ENCODE data around the gene IMPDH1.

The IMPDH1 gene

DNA sequence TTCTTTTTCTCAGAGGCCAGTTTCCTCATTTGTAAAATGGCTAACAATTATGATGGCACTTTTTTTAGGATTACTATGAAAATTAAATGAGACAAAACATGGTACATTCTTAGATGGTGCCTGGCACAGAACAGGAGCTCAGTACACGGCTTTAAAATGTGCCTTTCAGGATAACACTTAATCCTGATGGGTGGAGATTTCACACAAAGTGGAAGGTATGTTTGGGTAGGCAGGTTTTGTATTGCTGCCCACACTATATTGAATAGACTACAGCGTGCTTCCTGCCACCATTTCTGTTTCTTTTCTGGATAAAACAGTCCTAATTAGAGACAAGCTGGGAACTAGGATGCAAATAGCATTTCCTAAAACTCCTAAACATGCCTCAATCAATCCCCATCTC lies 22.0 kb upstream of the IMPDH1 start:
- H3K36me3 ChIP-seq (ENCODE audit: insufficient read depth, low read length), result no peaks in the 10 kb centered on the region
- H2AFZ ChIP-seq (ENCODE audit: low read length, unreplicated experiment), result no peak overlapping the region
- no peaks in the 10 kb centered on the region for H3K79me2 ChIP-seq (ENCODE audit: control insufficient read depth, insufficient read depth, low read length, unreplicated experiment)
- no peak overlapping the region for H3K4me3 ChIP-seq (ENCODE audit: low read depth, low read length)
- H3K27ac ChIP-seq (ENCODE audit: low read depth, low read length), result no peak overlapping the region
- no peaks in the 10 kb centered on the region for H3K27me3 ChIP-seq (ENCODE audit: insufficient read depth, low read length)
- peaks cover 12% of the 10 kb centered on the region for H3K4me1 ChIP-seq (ENCODE audit: control insufficient read depth, insufficient read depth, low read length, unreplicated experiment)

DNA sequence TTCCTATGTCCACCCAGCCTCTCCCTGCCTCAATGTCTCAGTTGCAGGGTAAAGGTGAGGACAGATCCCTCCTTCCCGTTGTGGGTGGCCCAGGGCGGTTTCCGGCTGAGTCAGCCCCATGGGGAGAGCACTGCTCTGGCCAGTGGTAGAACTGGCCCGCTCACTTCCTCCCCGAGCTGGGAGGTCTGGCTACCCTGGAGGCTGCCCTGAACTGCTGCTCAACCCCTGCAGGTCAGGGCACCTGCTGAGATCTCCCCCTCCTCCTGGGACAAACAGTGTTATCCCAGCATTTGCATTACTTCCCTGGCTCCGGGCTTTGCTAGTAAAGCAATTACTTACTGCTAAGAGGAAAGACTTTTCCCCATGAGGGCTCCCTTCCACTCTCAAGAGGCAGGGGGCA lies 21.4 kb upstream of the IMPDH1 start:
- H2AFZ ChIP-seq (ENCODE audit: low read length, unreplicated experiment), result no peak overlapping the region
- H3K79me2 ChIP-seq (ENCODE audit: control insufficient read depth, insufficient read depth, low read length, unreplicated experiment), result no peaks in the 10 kb centered on the region
- peaks cover 12% of the 10 kb centered on the region for H3K4me1 ChIP-seq (ENCODE audit: control insufficient read depth, insufficient read depth, low read length, unreplicated experiment)
- no peak overlapping the region for H3K27ac ChIP-seq (ENCODE audit: low read depth, low read length)
- H3K27me3 ChIP-seq (ENCODE audit: insufficient read depth, low read length), result no peaks in the 10 kb centered on the region
- H3K36me3 ChIP-seq (ENCODE audit: insufficient read depth, low read length), result no peaks in the 10 kb centered on the region
- H3K4me3 ChIP-seq (ENCODE audit: low read depth, low read length), result no peak overlapping the region

DNA sequence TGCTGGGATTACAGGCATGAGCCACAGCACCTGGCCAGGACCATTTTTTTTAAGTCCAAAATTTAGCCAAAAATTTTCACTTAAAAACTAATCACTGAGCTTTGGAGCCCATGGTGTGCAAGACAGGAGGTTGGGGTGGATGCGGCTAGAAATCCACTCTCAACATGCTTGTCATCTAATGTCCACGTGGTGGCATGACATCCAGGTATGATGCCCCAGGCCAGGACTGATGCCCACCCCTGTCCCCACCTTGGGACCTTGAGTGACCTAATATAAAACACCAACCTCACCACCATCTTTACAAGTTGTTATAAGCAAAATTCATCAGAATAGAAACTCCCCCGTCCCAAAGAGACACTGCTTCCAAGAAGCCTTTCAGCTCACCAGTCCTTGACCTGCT lies 20.4 kb upstream of the IMPDH1 start:
- no peak overlapping the region for H3K4me3 ChIP-seq (ENCODE audit: low read depth, low read length)
- no peaks in the 10 kb centered on the region for H3K36me3 ChIP-seq (ENCODE audit: insufficient read depth, low read length)
- no peaks in the 10 kb centered on the region for H3K79me2 ChIP-seq (ENCODE audit: control insufficient read depth, insufficient read depth, low read length, unreplicated experiment)
- H3K4me1 ChIP-seq (ENCODE audit: control insufficient read depth, insufficient read depth, low read length, unreplicated experiment), result peaks cover 12% of the 10 kb centered on the region
- H3K27me3 ChIP-seq (ENCODE audit: insufficient read depth, low read length), result no peaks in the 10 kb centered on the region
- no peak overlapping the region for H2AFZ ChIP-seq (ENCODE audit: low read length, unreplicated experiment)
- no peak overlapping the region for H3K27ac ChIP-seq (ENCODE audit: low read depth, low read length)

DNA sequence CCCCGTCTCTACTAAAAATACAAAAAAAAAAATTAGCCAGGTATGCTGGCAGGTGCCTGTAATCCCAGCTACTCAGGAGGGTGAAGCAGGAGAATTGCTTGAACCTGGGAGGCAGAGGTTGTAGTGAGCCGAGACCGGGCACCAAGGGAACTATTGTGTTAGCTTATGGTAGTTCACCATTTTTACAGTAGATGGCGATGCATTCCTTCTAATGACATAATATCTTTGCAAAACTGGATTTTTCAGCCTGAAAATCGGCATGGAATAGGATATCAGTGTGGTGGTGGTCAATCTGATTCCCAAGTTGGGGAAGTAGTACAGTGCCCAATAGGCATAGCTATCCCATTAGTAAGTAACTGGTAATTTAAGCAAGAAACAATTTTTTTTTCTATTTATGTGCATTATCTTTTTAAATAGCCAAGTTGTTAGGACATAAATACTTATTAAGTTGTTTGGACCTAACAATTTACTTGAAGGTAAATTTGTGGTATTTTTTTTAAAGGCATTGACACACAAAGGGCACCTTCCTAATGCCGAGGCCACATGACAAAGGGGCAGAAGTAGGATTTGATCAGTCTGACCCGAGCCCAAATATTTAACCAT lies 17.6 kb upstream of the IMPDH1 start:
- H3K27ac ChIP-seq (ENCODE audit: low read depth, low read length), result no peak overlapping the region
- H3K4me3 ChIP-seq (ENCODE audit: low read depth, low read length), result no peak overlapping the region
- no peaks in the 10 kb centered on the region for H3K27me3 ChIP-seq (ENCODE audit: insufficient read depth, low read length)
- no peaks in the 10 kb centered on the region for H3K79me2 ChIP-seq (ENCODE audit: control insufficient read depth, insufficient read depth, low read length, unreplicated experiment)
- H2AFZ ChIP-seq (ENCODE audit: low read length, unreplicated experiment), result no peak overlapping the region
- H3K36me3 ChIP-seq (ENCODE audit: insufficient read depth, low read length), result no peaks in the 10 kb centered on the region
- peaks cover 12% of the 10 kb centered on the region for H3K4me1 ChIP-seq (ENCODE audit: control insufficient read depth, insufficient read depth, low read length, unreplicated experiment)

DNA sequence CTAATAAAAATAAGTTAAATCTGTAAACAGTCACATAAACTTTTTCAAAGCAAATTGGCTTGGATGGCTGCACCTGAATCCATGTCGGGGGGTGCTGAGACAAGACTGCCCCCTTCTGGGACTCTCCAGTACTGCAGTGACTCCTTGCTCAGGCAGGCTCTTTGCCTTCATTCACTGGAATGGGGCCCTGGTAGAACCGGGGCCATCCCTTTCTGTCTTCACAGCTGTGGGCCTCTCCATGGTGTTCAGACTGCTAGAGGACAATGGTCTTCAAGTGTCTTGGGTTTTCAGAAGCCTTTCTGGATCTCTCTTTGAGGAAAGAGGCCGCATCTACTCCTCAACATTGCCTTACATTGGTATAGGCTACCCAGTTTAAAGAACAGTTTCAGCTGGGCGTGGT lies 16.1 kb upstream of the IMPDH1 start:
- Histone ChIP-seq H3K4me3 (ENCODE audit: low read depth, low read length) (no peak overlapping the region), H2AFZ (ENCODE audit: low read length, unreplicated experiment) (no peak overlapping the region), H3K27ac (ENCODE audit: low read depth, low read length) (no peak overlapping the region), H3K4me1 (ENCODE audit: control insufficient read depth, insufficient read depth, low read length, unreplicated experiment) (peaks cover 3% of the 10 kb centered on the region), H3K36me3 (ENCODE audit: insufficient read depth, low read length) (no peaks in the 10 kb centered on the region), H3K79me2 (ENCODE audit: control insufficient read depth, insufficient read depth, low read length, unreplicated experiment) (no peaks in the 10 kb centered on the region), H3K27me3 (ENCODE audit: insufficient read depth, low read length) (no peaks in the 10 kb centered on the region)

DNA sequence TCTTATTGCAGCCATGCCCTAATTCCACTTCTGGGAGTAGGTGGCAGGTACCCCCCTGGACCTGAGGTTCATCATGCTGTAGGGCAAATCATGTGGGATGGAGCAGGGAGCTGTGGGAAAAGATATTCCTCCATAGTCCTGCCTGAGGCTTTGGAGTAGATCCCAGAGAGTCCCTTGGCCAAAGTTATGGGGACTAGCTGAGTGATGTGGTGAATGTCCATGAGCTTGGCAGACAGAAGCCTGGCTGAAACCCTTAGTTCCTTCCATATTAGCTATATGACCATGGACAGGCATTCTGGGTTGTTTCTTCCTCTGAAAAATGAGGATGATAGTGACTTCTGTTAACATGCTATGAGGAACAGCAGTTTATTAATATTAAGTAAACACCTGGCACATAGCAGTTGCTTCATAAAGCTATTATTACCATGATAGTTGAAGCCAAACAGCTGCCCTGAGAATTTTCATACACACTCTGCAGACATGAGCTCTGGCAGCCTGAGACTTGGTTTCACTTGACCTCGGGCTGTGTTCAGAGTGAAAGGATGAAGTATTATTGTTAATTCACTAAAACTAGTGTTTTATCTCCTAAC lies 15.0 kb upstream of the IMPDH1 start:
- H3K4me3 ChIP-seq (ENCODE audit: low read depth, low read length), result no peak overlapping the region
- H2AFZ ChIP-seq (ENCODE audit: low read length, unreplicated experiment), result no peak overlapping the region
- H3K27ac ChIP-seq (ENCODE audit: low read depth, low read length), result no peak overlapping the region
- no peaks in the 10 kb centered on the region for H3K4me1 ChIP-seq (ENCODE audit: control insufficient read depth, insufficient read depth, low read length, unreplicated experiment)
- H3K36me3 ChIP-seq (ENCODE audit: insufficient read depth, low read length), result no peaks in the 10 kb centered on the region
- H3K27me3 ChIP-seq (ENCODE audit: insufficient read depth, low read length), result no peaks in the 10 kb centered on the region
- H3K79me2 ChIP-seq (ENCODE audit: control insufficient read depth, insufficient read depth, low read length, unreplicated experiment), result no peaks in the 10 kb centered on the region

DNA sequence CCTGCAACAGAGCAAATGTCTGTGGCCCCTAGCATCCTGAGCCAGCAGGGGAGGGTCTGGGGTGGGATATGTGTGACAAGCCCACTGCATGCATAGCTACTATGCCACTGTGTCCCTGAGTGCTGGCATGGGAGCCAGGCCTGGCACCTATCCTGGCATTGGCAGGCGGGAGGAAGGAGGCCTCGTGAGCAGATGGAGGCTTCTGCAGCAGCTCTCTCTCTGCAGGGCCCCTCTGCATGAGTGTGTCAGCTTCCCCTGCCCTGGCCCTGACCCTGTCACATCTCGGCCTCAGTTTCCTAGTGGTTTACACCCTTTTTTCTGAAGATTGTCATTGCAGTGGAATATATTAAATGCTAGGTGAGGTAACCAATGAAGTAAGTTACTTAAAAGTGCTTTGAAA lies 13.1 kb upstream of the IMPDH1 start:
- Histone ChIP-seq H3K36me3 (ENCODE audit: insufficient read depth, low read length) (no peaks in the 10 kb centered on the region), H2AFZ (ENCODE audit: low read length, unreplicated experiment) (no peak overlapping the region), H3K27ac (ENCODE audit: low read depth, low read length) (no peak overlapping the region), H3K27me3 (ENCODE audit: insufficient read depth, low read length) (no peaks in the 10 kb centered on the region), H3K4me1 (ENCODE audit: control insufficient read depth, insufficient read depth, low read length, unreplicated experiment) (no peaks in the 10 kb centered on the region), H3K79me2 (ENCODE audit: control insufficient read depth, insufficient read depth, low read length, unreplicated experiment) (no peaks in the 10 kb centered on the region), H3K4me3 (ENCODE audit: low read depth, low read length) (no peak overlapping the region)

DNA sequence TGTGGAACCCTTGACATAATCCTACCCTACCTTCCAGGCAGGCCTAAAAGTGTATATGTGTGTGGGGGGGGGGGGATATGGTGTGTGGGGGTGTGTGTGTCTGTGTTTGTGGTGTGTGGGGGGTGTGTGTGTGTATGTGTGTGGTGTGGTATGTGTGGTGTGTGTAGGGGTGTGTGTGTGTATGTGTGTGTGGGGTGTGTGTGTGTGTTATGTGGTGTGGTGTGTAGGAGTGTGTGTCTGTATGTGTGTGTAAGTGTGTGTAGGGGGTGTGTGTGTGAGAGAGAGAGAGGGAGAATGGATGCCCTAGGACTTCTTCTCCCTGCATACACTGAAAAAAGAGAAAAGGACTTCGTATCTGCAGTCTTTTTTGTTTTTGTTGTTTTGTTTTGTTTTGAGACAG lies 12.3 kb upstream of the IMPDH1 start:
- Histone ChIP-seq H3K4me3 (ENCODE audit: low read depth, low read length) (no peak overlapping the region), H3K36me3 (ENCODE audit: insufficient read depth, low read length) (no peaks in the 10 kb centered on the region), H3K79me2 (ENCODE audit: control insufficient read depth, insufficient read depth, low read length, unreplicated experiment) (no peaks in the 10 kb centered on the region), H2AFZ (ENCODE audit: low read length, unreplicated experiment) (no peak overlapping the region), H3K27ac (ENCODE audit: low read depth, low read length) (no peak overlapping the region), H3K4me1 (ENCODE audit: control insufficient read depth, insufficient read depth, low read length, unreplicated experiment) (no peaks in the 10 kb centered on the region), H3K27me3 (ENCODE audit: insufficient read depth, low read length) (no peaks in the 10 kb centered on the region)

DNA sequence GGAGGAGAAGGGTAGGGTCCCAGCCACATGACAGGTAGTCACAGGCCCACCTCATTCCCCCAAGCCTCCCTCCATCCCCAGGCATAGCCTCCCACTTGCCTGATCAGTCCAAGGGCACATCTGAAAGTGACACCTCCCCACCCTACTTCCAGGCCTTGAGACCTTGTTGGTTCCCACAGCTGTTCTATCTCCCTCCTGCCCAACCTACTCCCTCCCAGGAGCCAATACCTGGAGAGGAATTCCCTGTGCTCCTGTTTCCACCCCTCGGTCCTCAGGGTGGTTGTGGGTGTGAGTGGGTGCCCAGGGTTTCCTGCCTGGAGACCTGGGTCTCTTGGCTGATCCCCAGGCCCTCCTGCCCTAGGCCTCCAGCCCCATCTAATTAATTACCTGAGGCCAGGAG lies 11.6 kb upstream of the IMPDH1 start:
- H3K4me3 ChIP-seq (ENCODE audit: low read depth, low read length), result no peak overlapping the region

DNA sequence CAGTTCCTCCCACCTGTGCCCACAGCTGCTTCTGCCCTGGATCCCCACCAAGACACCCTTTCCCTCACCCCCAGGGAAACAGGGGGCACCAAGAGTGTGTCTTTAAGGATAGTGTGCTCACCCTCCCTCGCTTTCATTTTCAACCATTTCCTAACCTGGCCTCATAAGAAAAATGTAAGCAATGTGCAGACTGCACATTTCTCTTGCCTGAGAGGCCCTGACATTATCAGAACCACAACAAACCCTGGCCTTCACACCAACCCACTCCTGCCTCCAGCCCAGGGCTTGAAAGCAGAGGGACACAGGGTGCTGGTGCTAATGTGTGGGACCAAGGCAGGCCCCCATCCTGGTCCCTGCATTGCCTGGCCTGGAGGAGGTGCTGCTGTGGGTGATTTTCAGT lies 11.0 kb upstream of the IMPDH1 start:
- Histone ChIP-seq H3K36me3 (ENCODE audit: insufficient read depth, low read length) (no peaks in the 10 kb centered on the region), H2AFZ (ENCODE audit: low read length, unreplicated experiment) (no peak overlapping the region), H3K27ac (ENCODE audit: low read depth, low read length) (no peak overlapping the region)

More for the DNA sequence above, 11.6 kb upstream of the IMPDH1 start:
- H3K27me3 ChIP-seq (ENCODE audit: insufficient read depth, low read length), result no peaks in the 10 kb centered on the region
- no peak overlapping the region for H2AFZ ChIP-seq (ENCODE audit: low read length, unreplicated experiment)
- H3K4me1 ChIP-seq (ENCODE audit: control insufficient read depth, insufficient read depth, low read length, unreplicated experiment), result no peaks in the 10 kb centered on the region
- no peaks in the 10 kb centered on the region for H3K79me2 ChIP-seq (ENCODE audit: control insufficient read depth, insufficient read depth, low read length, unreplicated experiment)
- H3K36me3 ChIP-seq (ENCODE audit: insufficient read depth, low read length), result no peaks in the 10 kb centered on the region
- no peak overlapping the region for H3K27ac ChIP-seq (ENCODE audit: low read depth, low read length)

DNA sequence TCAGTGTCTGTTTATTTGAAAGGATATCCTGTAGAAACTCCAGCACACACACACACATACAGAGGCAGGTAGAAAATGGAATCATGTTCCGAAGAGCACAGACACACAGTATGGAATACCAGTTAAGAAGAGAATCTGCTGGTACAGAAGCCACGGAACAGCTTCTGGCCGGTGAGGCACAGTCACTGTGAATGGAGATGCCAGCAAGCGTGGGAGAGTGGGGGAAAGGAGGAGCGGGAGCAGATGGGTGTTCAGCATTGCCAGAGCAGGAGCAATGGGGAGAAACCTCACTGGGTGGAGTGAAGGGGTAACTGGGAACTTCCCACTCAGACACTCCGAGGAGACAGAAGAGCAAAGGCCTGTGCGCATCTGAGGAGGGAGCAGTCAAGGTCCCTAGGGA lies 9.5 kb upstream of the IMPDH1 start:
- Histone ChIP-seq H3K27ac (ENCODE audit: low read depth, low read length) (no peak overlapping the region), H3K36me3 (ENCODE audit: insufficient read depth, low read length) (no peaks in the 10 kb centered on the region), H2AFZ (ENCODE audit: low read length, unreplicated experiment) (no peak overlapping the region), H3K4me3 (ENCODE audit: low read depth, low read length) (no peak overlapping the region), H3K79me2 (ENCODE audit: control insufficient read depth, insufficient read depth, low read length, unreplicated experiment) (no peaks in the 10 kb centered on the region), H3K27me3 (ENCODE audit: insufficient read depth, low read length) (no peaks in the 10 kb centered on the region), H3K4me1 (ENCODE audit: control insufficient read depth, insufficient read depth, low read length, unreplicated experiment) (no peaks in the 10 kb centered on the region)

More for the DNA sequence above, 11.0 kb upstream of the IMPDH1 start:
- no peaks in the 10 kb centered on the region for H3K4me1 ChIP-seq (ENCODE audit: control insufficient read depth, insufficient read depth, low read length, unreplicated experiment)
- H3K4me3 ChIP-seq (ENCODE audit: low read depth, low read length), result no peak overlapping the region
- no peaks in the 10 kb centered on the region for H3K27me3 ChIP-seq (ENCODE audit: insufficient read depth, low read length)
- H3K79me2 ChIP-seq (ENCODE audit: control insufficient read depth, insufficient read depth, low read length, unreplicated experiment), result no peaks in the 10 kb centered on the region

All from ACC112 (cell line).